ENCODE data around the gene RAPGEF5. TPM values are rescaled to one million over a fixed set of nuclear protein-coding genes. Genes with fewer than 3 reads are reported as not detected.

The RAPGEF5 gene
- total RNA-seq, 1 donor from 2014 or later: 1.1 TPM

- TF ChIP-seq CTCF (IDR thresholded peaks at IDR 0.05; ENCODE audit: insufficient read depth, low read length, poor library complexity, severe bottlenecking): no peak
- no peaks in the 10 kb centered on the region for H3K27me3 ChIP-seq (ENCODE audit: control insufficient read depth, insufficient read depth, low read length)
- no peaks in the 10 kb centered on the region for H3K36me3 ChIP-seq (ENCODE audit: control insufficient read depth, insufficient read depth, low read length)
- H3K4me3 ChIP-seq (ENCODE audit: low read depth, low read length): no peak overlapping the region
- DNase-seq (ENCODE audit: low read depth): no peak
Measured at GRCh38 chr7:22251281-22251680, 105.7 kb downstream of the RAPGEF5 start.

GRCh38 chr7:22250390-22250789 lies 106.6 kb downstream of the RAPGEF5 start:
- no peak overlapping the region for H3K4me3 ChIP-seq (ENCODE audit: low read depth, low read length)
- no peaks in the 10 kb centered on the region for H3K27me3 ChIP-seq (ENCODE audit: control insufficient read depth, insufficient read depth, low read length)
- no peak for TF ChIP-seq CTCF (IDR thresholded peaks at IDR 0.05; ENCODE audit: insufficient read depth, low read length, poor library complexity, severe bottlenecking)
- DNase-seq (ENCODE audit: low read depth): no peak
- no peaks in the 10 kb centered on the region for H3K36me3 ChIP-seq (ENCODE audit: control insufficient read depth, insufficient read depth, low read length)

- DNase-seq (ENCODE audit: low read depth): no peak
- no peaks in the 10 kb centered on the region for H3K27me3 ChIP-seq (ENCODE audit: control insufficient read depth, insufficient read depth, low read length)
- TF ChIP-seq CTCF (IDR thresholded peaks at IDR 0.05; ENCODE audit: insufficient read depth, low read length, poor library complexity, severe bottlenecking): no peak
Measured at GRCh38 chr7:22248111-22248809, 108.7 kb downstream of the RAPGEF5 start.

GRCh38 chr7:22241805-22242390 lies 115.1 kb downstream of the RAPGEF5 start:
- no peak for TF ChIP-seq CTCF (IDR thresholded peaks at IDR 0.05; ENCODE audit: insufficient read depth, low read length, poor library complexity, severe bottlenecking)
- no peaks in the 10 kb centered on the region for H3K27me3 ChIP-seq (ENCODE audit: control insufficient read depth, insufficient read depth, low read length)
- no peak overlapping the region for H3K4me3 ChIP-seq (ENCODE audit: low read depth, low read length)
- no peak for DNase-seq (ENCODE audit: low read depth)
- H3K36me3 ChIP-seq (ENCODE audit: control insufficient read depth, insufficient read depth, low read length): no peaks in the 10 kb centered on the region

More at GRCh38 chr7:22248111-22248809, 108.7 kb downstream of the RAPGEF5 start:
- Histone ChIP-seq H3K36me3 (ENCODE audit: control insufficient read depth, insufficient read depth, low read length) (no peaks in the 10 kb centered on the region), H3K4me3 (ENCODE audit: low read depth, low read length) (no peak overlapping the region)

- no peaks in the 10 kb centered on the region for H3K27me3 ChIP-seq (ENCODE audit: control insufficient read depth, insufficient read depth, low read length)
- no peak overlapping the region for H3K4me3 ChIP-seq (ENCODE audit: low read depth, low read length)
- H3K36me3 ChIP-seq (ENCODE audit: control insufficient read depth, insufficient read depth, low read length): no peaks in the 10 kb centered on the region
- DNase-seq (ENCODE audit: low read depth): no peak
- no peak for TF ChIP-seq CTCF (IDR thresholded peaks at IDR 0.05; ENCODE audit: insufficient read depth, low read length, poor library complexity, severe bottlenecking)
Measured at GRCh38 chr7:22240904-22241571, 115.9 kb downstream of the RAPGEF5 start.
